K562 (cell line): ENCODE data around the gene TMEM120A.

Experiments used
- CBX8 ChIP-seq: fragments of 200-600 bp; sonication (generic); IDR thresholded peaks from 2 replicates; pipeline ENCODE4 v1.6.1; 2012; ENCODE audit warnings: borderline replicate concordance, mixed run types, low read depth, mild to moderate bottlenecking, moderate library complexity, mixed read lengths, low read length, control low read depth, inconsistent platforms; ENCODE audit not compliant: poor library complexity, severe bottlenecking; ENCODE audit errors: extremely low read depth
- DEAF1 ChIP-seq: fragments of 450-650 bp; formaldehyde crosslinking; IDR thresholded peaks from 2 replicates; pipeline ENCODE4 v1.4.0; 2020; ENCODE audit warnings: mild to moderate bottlenecking, moderate library complexity
- HBP1 ChIP-seq: fragments of 450-650 bp; formaldehyde crosslinking; IDR thresholded peaks from 2 replicates; pipeline ENCODE4 v1.4.0; 2022; ENCODE audit warnings: missing genetic modification characterization
- MXI1 ChIP-seq: IDR thresholded peaks from 2 replicates; pipeline ENCODE4 v1.6.1; 2011; ENCODE audit warnings: low read depth, mild to moderate bottlenecking, improper control_type of control experiment, low read length
- POLR2A ChIP-seq: fragments of 450-650 bp; conservative IDR thresholded peaks from 2 replicates; pipeline ENCODE4 v1.6.1; 2016
- POLR2AphosphoS5 ChIP-seq: IDR thresholded peaks from 2 replicates; pipeline ENCODE4 v1.6.1; 2011; ENCODE audit warnings: mild to moderate bottlenecking, low read depth, low read length, moderate library complexity; ENCODE audit not compliant: control insufficient read depth, insufficient read depth
- RAD51 ChIP-seq: fragments of 450-650 bp; IDR thresholded peaks from 2 replicates; pipeline ENCODE4 v1.7.1; 2016; ENCODE audit warnings: low read depth, mild to moderate bottlenecking, borderline replicate concordance
- RBM39 ChIP-seq: fragments of 200-400 bp; formaldehyde crosslinking; optimal IDR thresholded peaks from 2 replicates; pipeline ENCODE3; 2018; ENCODE audit warnings: low read depth, low read length
- ZNF609 ChIP-seq: sonication (generic); formaldehyde crosslinking; IDR thresholded peaks from 2 replicates; pipeline ENCODE4 v1.8.1; 2023; ENCODE audit warnings: missing genetic modification reagents, mild to moderate bottlenecking, borderline replicate concordance
- TF ChIP-seq, protein P1 (sequence below), 3 experiments: IDR thresholded peaks in 2 of 3; conservative IDR thresholded peaks in 1 of 3; 2 replicates each; pipeline ENCODE4 v1.5.1; 2011 to 2012; ENCODE audit warnings: low read length in 3 of 3, mild to moderate bottlenecking in 3 of 3, control low read depth in 2 of 3, improper control_type of control experiment in 1 of 3, inconsistent platforms in 1 of 3, low read depth in 1 of 3, mixed read lengths in 1 of 3, moderate library complexity in 1 of 3; ENCODE audit not compliant: insufficient read depth in 2 of 3

DNA sequence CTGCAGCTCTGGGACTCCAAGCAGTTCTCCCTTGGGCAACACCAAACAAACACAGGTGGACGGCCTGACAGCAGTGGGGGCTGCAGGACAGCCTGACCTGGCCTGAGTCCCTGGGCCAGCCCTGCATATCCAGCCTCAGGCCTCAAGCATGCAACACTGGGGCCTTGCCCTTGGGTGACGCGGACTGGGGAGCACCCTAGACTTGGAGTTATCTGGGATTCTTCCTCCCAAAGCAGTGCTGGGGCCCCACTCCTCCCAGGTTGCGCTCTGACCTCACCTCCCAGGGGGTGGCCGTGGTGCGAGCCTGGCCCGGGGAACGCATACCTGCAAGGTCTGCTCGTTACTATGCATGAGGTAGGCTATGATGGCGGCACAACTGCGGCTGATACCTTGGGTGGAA is 6.2 kb upstream of the TMEM120A start:
- TF ChIP-seq DEAF1 (CRISPR knock-in tag): no peak
- TF ChIP-seq CBX8: no peak
- TF ChIP-seq HBP1 (CRISPR knock-in tag): no peak
- TF ChIP-seq RBM39: no peak
- TF ChIP-seq RAD51: no peak
- no peak for TF ChIP-seq MXI1
- TF ChIP-seq POLR2AphosphoS5: no peak
- no peak for TF ChIP-seq POLR2A
- TF ChIP-seq, protein P1, sequence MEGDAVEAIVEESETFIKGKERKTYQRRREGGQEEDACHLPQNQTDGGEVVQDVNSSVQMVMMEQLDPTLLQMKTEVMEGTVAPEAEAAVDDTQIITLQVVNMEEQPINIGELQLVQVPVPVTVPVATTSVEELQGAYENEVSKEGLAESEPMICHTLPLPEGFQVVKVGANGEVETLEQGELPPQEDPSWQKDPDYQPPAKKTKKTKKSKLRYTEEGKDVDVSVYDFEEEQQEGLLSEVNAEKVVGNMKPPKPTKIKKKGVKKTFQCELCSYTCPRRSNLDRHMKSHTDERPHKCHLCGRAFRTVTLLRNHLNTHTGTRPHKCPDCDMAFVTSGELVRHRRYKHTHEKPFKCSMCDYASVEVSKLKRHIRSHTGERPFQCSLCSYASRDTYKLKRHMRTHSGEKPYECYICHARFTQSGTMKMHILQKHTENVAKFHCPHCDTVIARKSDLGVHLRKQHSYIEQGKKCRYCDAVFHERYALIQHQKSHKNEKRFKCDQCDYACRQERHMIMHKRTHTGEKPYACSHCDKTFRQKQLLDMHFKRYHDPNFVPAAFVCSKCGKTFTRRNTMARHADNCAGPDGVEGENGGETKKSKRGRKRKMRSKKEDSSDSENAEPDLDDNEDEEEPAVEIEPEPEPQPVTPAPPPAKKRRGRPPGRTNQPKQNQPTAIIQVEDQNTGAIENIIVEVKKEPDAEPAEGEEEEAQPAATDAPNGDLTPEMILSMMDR (IDR thresholded peaks at IDR 0.05 in 2 of 3, conservative IDR thresholded peaks at IDR 0.05 in 1 of 3; ENCODE audit: insufficient read depth in 2 of 3, low read depth in 1 of 3, low read length in 3 of 3): no peak
- no peak for TF ChIP-seq ZNF609 (CRISPR knock-in tag)
